GM21526 (cell line): ENCODE data around the gene EPHA4.

Source experiments
- ATAC-seq: cut with Tn5 transposase; IDR thresholded peaks from one replicate; pipeline ENCODE4 v1.9.1; 2021; ENCODE audit warnings: moderate library complexity; ENCODE audit not compliant: unreplicated experiment, low FRiP score

The EPHA4 gene

GRCh38 chr2:221412978-221413377 is 159.1 kb downstream of the EPHA4 start:
- ATAC-seq, result no peak

DNA sequence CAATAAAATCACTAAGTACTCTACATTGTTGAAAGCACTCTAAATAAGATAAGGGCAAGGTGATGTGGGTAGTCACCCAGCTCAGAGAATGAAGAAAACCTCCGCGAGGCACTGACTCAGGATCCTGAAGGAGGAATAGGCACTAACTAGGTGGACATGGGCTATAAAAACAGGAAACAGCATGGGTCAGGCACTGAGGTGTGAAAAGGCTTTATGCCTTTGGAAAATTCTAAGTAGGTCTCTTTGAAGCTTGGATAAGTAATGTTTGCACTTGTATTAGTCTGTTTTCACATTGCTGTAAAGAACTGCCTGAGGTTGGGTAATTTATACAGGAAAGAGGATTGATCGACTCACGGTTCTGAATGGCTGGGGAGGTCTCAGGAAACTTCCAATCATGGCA is 161.6 kb downstream of the EPHA4 start:
- no peak for ATAC-seq

DNA sequence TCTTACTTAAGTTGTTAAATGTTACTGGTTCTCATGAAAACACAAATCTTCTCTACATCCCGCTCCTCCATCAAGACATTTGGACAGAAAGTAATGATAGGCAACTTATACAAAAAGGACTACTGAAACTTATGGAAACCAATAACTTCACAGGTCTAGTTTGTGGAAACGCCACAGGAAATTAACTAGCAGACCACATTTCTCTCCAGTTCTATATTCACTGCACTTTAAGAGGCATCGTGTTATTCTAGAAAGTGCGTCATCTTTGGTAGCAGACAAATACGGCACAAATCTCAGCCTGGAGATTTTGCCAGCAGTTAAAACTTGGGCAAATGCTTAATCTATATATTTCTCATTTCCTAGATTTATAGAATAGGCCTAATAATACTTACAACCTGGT is 164.3 kb downstream of the EPHA4 start:
- ATAC-seq, result no peak

GRCh38 chr2:221405521-221405920 is 166.6 kb downstream of the EPHA4 start:
- no peak for ATAC-seq

DNA sequence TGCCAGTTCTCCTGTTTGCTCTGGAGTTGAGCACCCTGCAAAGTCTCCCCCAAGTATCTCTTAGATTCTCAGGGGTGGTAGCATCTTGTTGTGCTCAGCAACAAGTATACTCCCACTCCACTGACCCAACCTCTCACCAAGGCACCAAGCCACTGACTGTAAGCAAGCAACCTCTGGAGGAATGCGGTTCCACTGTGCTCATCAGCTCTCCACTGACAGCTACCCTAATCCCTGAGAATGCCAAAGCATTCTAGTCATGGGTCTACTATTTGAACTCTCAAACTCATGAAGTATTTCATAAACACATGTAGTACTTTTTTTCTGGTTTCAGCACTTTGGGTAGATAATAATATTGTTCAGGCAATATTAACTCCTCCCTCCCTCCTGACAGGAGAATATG is 170.0 kb downstream of the EPHA4 start:
- ATAC-seq, result no peak

DNA sequence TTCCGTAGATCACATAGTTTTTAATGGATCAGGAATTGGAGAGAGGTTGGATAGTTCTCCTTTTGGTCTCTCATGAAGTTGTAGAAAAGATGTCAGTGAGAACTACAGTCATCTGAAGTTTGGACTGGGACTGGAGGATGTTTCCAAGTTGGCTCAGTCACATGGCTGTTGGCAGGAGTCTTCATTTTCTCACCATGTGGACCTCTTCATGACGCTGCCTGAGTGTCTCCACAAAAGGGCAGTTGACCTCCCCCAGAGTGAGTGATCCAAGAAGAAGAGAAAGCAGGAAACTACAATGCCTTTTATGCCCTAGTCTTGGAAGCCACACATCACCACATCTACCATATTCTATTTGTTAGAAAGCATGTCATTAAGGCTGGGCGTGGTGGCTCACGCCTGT is 171.7 kb downstream of the EPHA4 start:
- no peak for ATAC-seq

- ATAC-seq, result no peak
These were observed 172.9 kb downstream of the EPHA4 start for GRCh38 chr2:221399183-221399582.

- ATAC-seq, result no peak
These were observed 174.9 kb downstream of the EPHA4 start for GRCh38 chr2:221397187-221397586.

GRCh38 chr2:221392228-221392881 is 179.7 kb downstream of the EPHA4 start:
- no peak for ATAC-seq

DNA sequence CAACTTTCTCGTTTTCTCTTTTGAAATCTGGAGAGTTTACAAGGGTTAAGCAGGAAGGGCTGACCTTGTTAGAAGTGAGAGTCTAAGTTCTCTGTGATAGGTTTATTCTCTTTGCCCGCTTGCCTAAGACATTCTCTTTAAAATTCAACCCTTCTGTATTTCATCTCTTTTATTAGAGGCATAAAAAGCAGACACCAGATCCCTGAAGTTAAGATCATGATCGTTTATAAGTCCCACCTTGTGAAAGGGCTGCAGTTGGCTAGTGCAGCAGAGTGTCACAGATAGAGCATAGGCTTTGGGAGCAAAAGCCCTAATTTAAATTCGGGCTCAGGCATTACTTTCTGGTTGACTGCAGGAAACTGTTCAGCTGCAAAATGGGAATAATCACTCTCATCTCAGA is 181.2 kb downstream of the EPHA4 start:
- no peak for ATAC-seq

DNA sequence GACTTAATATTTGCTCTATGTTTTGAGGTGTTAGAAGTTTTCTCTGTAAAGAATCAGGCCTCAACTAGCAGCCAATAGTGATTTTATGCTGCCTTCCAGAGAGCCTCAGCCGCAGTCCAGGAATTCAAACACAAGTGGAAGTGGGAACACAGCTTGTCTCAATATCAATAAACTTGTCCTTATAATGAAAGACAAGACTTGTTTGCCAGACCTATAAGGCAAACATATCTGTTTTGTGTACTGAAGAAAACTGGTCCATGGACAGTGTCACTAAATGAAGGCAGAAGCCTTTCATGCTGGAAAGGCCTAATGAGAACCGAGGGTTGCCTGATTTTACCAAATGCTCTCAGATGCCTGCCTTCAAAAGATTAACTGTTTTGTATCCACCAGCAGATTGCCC is 182.2 kb downstream of the EPHA4 start:
- no peak for ATAC-seq

DNA sequence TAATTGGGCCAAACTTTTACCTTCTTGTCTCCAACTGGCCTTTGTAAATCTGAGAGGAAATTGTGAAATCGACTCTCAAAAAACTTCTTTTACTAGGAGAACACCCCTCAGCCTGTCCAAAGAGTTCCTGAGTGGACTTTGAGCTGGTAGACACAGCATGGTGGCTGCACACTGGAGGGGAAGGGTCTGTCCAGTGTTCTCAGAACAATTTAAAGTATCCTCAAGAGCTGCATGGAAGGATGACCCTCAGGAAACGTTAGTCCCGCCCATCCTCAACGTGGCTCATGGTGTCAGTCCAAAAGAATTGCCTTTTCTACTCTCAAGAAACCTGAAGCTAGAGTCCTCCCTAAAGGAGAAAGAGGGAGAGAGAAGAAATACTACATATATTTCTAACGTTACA is 182.7 kb downstream of the EPHA4 start:
- ATAC-seq, result no peak

DNA sequence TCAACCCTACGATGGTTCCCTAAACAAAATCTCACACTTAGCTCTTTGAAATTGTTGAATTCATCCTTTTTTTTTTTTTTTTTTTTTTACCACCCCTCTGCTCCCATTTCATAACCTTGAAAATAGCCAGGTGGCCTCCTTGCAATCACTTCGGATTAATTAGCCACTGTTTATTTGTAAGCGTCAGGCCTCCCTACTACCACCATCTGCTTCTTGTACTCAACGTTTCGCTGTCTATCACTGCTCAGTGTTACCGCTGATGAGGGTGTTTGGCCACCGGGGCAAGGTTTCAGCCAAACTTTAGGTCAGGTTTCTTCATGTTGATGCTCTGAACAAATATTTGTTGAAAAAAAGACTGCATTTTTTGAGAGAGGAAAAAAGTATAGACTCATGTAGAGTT is 183.2 kb downstream of the EPHA4 start:
- ATAC-seq, result no peak

DNA sequence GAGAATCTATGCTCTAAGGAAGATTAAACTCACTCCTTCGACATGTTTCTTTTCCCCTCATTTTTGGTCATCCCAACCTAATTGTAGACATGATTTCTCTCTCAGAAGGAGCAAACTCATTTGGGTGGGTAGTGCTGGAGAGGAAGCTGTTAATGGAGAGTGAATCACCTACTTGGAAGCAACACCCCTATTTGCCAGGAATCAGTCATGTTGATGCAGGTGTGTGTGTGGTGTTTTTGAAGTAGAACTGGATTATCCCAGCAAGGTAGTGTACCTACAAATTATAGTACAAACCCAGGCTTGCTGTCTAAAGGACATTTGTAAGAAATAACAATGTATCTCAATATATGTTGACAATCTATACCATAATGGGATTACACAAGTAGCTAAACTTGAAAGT is 186.4 kb downstream of the EPHA4 start:
- no peak for ATAC-seq

- ATAC-seq, result no peak
These were observed 190.1 kb downstream of the EPHA4 start for GRCh38 chr2:221381928-221382488.

GRCh38 chr2:221380686-221381085 is 191.4 kb downstream of the EPHA4 start:
- no peak for ATAC-seq

- no peak for ATAC-seq
These were observed 192.0 kb downstream of the EPHA4 start for GRCh38 chr2:221380062-221380461.

DNA sequence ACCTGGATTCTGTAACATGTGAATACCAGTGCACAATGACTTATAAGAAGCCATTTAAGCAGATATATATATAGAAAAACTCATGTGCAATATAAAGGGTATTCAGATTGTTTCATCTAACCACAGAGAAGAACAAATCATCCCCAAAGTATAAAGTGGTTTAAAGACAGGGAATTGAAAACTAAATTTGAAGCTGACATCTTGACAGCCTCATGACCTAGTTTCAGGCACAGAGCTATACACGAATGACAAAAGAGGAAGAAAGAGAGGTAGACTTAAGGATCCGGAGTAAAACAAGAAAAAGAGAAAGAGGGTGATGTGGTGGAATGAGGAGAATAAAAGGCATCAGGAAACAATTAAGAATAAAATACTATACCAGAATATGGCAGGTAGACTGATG is 194.5 kb downstream of the EPHA4 start:
- ATAC-seq, result no peak

GRCh38 chr2:221377066-221377465 is 195.0 kb downstream of the EPHA4 start:
- no peak for ATAC-seq

GRCh38 chr2:221374234-221374633 is 197.9 kb downstream of the EPHA4 start:
- no peak for ATAC-seq

DNA sequence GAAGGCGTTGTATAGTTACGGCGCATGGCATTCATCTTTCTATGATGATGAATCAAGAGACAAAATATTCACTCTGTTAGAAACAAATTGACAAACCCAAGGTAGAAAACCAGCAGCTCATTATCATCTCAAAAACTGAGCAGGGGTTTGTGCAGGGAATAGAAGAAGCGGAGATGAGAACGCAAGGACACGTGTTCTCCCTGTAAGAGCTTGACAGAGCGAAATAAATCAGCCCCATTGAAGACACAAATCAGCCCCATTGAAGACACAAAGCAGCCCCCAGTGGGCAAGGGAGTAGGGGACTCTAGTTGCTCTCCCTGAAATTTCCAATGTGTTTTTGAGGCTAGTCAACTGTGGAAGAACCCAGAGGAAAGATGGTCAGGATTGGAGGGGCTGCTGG is 199.2 kb downstream of the EPHA4 start:
- ATAC-seq, result no peak

- no peak for ATAC-seq
These were observed 199.8 kb downstream of the EPHA4 start for GRCh38 chr2:221372159-221372884.
